AG10803 (cell line): Measurements from ENCODE around the gene CLEC16A.
A peak's percentile ranks its signal among the peaks of the same experiment; 100 is the strongest.

Experiments
- DNase-seq: peaks from one replicate; pipeline ENCODE4 v3.0.0; 2010; ENCODE audit warnings: low read depth
- H3K4me3 ChIP-seq: 2 replicates; pipeline ENCODE4 v1.5.1; 2011; ENCODE audit warnings: mild to moderate bottlenecking, low read length, control low read depth
- CTCF ChIP-seq: conservative IDR thresholded peaks from 2 replicates; pipeline ENCODE4 v1.5.1; 2011; ENCODE audit warnings: mild to moderate bottlenecking, low read length, control low read depth, inconsistent platforms

CLEC16A gene

GRCh38 chr16:11076259-11077018, 132.1 kb downstream of the CLEC16A start:
- H3K4me3 ChIP-seq, result no peak overlapping the region
- no peak for DNase-seq
- no peak for TF ChIP-seq CTCF

GRCh38 chr16:11078812-11079459, 134.6 kb downstream of the CLEC16A start:
- peak; percentile 91 for DNase-seq
- TF ChIP-seq CTCF, result no peak

GRCh38 chr16:11079652-11080187, 135.4 kb downstream of the CLEC16A start:
- no peak for TF ChIP-seq CTCF
- no peak overlapping the region; the same call in 1 of the 2 replicates for H3K4me3 ChIP-seq
- DNase-seq, result peak; percentile 93

More at GRCh38 chr16:11078812-11079459, 134.6 kb downstream of the CLEC16A start:
- H3K4me3 ChIP-seq, result no peak overlapping the region

GRCh38 chr16:11080327-11080967, 136.1 kb downstream of the CLEC16A start:
- no peak for DNase-seq
- no peak overlapping the region; the same call in 1 of the 2 replicates for H3K4me3 ChIP-seq
- TF ChIP-seq CTCF, result no peak

GRCh38 chr16:11080999-11081630, 136.8 kb downstream of the CLEC16A start:
- DNase-seq, result no peak
- TF ChIP-seq CTCF, result no peak
- no peak overlapping the region for H3K4me3 ChIP-seq

GRCh38 chr16:11082108-11082859, 137.9 kb downstream of the CLEC16A start:
- no peak for TF ChIP-seq CTCF
- no peak overlapping the region for H3K4me3 ChIP-seq
- no peak for DNase-seq
